AG04450 (cell line): ENCODE data around the gene MCM3AP. TPM values are rescaled to one million over a fixed set of nuclear protein-coding genes. Genes with fewer than 3 reads are reported as not detected.

ENCODE experiments used
- CTCF ChIA-PET: fragments of 300-600, 350-600 bp; formaldehyde crosslinking; extraction: SDS; loops from one replicate; lab custom pipeline; 2022; ENCODE audit warnings: antibody characterized with exemption, inconsistent platforms; lab: Charles Lee
- POLR2A ChIA-PET: fragments of 350-600 bp; formaldehyde crosslinking; extraction: SDS; loops from one replicate; lab custom pipeline; 2021; ENCODE audit warnings: antibody characterized with exemption, inconsistent platforms; lab: Yijun Ruan, JAX
- DNase-seq: peaks from one replicate; pipeline ENCODE4 v3.0.0-alpha.2; 2011; ENCODE audit warnings: low read depth, low spot score
- H3K27ac ChIP-seq: one replicate; pipeline ENCODE4 v1.5.1; 2012; ENCODE audit warnings: low read depth, low read length, control low read depth
- H3K27me3 ChIP-seq: one replicate; pipeline ENCODE4 v1.6.0; 2012; ENCODE audit warnings: low read length; ENCODE audit not compliant: control insufficient read depth, insufficient read depth
- H3K4me3 ChIP-seq: 2 replicates; pipeline ENCODE4 v1.5.1; 2011; ENCODE audit warnings: mild to moderate bottlenecking, low read depth, low read length, control low read depth
- H3K9me3 ChIP-seq: 2 replicates; pipeline ENCODE4 v1.5.1; 2012; ENCODE audit warnings: low read length; ENCODE audit not compliant: control insufficient read depth, insufficient read depth
- CTCF ChIP-seq: IDR thresholded peaks from 2 replicates; pipeline ENCODE4 v1.5.1; 2011; ENCODE audit warnings: low read depth, low read length, control low read depth, inconsistent platforms
- polyA plus RNA-seq: library from polyadenylated mRNA; depleted of rRNA; stranded (reverse); fragments of >200 nt; gene quantifications from 2 replicates; pipeline ENCODE4 v1.2.3, GENCODE V29; 2011

The MCM3AP gene
- polyA plus RNA-seq, 1 experiment = 43.7 TPM

DNA sequence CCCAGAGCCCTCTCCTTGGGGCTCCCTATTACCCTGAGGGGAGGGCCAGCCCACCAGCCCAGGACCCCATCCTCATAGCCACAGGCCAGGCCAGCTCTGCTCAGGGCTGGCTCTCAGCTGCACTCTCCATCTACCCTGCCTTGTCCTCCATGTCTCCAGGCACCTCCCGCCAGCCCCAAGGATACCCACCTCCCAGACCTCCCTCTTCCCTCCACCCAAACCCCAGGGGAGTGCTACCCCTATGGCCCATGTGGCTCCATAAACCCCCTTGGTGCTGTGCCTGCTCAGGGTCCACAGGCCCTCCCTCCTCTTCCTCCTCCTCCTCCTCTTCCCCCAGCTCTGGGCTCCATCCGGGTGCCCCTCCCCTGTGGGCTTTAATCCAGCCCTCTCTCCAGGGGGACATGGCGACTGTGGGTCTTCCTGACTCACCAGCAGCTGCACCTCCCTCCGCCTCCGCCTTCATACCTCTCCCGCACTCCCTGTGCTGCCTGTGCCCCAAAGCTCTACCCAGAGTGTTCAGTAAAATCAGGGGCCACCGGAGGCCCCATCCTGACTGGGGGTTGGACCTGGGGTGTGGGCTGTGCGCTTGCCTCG is 9.9 kb upstream of the MCM3AP start:
- Histone ChIP-seq H3K4me3 (no peak overlapping the region), H3K27me3 (no peaks in the 10 kb centered on the region), H3K9me3 (peaks cover 7% of the 10 kb centered on the region), H3K27ac (peak overlapping the region; percentile 83)
- POLR2A ChIA-PET = no interaction called here
- CTCF ChIA-PET = interaction anchor here (0.7 kb wide), 1 partner anchor 19 kb away, joined by 4 read pairs; no protein-coding TSS in a partner anchor
- TF ChIP-seq CTCF = no peak
- DNase-seq = peak; percentile 29

GRCh38 chr21:46294647-46295176 is 9.3 kb upstream of the MCM3AP start:
- CTCF ChIA-PET = interaction anchor here (0.7 kb wide), 1 partner anchor 19 kb away, joined by 4 read pairs; no protein-coding TSS in a partner anchor
- POLR2A ChIA-PET = interaction anchor here (0.6 kb wide), 1 partner anchor 151 kb away, joined by 5 read pairs; no protein-coding TSS in a partner anchor
- no peak for TF ChIP-seq CTCF
- Histone ChIP-seq H3K27ac (peak overlapping the region; percentile 83), H3K9me3 (peaks cover 7% of the 10 kb centered on the region), H3K27me3 (no peaks in the 10 kb centered on the region), H3K4me3 (no peak overlapping the region)
- peak; percentile 26 for DNase-seq

DNA sequence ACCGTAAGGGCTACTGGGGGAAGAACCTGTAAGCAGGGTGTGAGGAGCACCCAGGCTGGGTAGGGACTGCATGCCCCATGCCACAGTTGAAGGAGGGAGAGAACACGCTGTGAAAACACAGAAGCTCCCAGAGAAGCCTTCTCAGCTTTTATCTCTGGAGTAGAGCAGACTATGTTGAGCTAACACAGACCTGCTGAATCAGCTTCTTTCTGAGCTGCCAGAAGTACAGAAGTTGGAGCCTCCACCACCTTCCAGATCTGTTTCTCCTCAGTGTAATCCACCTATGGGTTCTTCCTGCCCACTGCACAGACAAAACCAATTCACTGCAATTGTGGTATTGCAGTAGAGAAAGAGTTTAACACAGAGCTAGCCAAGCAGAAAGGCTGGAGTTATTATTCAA is 6.2 kb upstream of the MCM3AP start:
- POLR2A ChIA-PET = no interaction called here
- no peak overlapping the region for H3K4me3 ChIP-seq
- no peak for DNase-seq
- no peak for TF ChIP-seq CTCF
- H3K27me3 ChIP-seq = no peaks in the 10 kb centered on the region
- H3K27ac ChIP-seq = no peak overlapping the region
- H3K9me3 ChIP-seq = peaks cover 4% of the 10 kb centered on the region
- CTCF ChIA-PET = no interaction called here

- Histone ChIP-seq H3K27ac (no peak overlapping the region), H3K27me3 (no peaks in the 10 kb centered on the region), H3K4me3 (no peak overlapping the region), H3K9me3 (peaks cover 4% of the 10 kb centered on the region)
- TF ChIP-seq CTCF = no peak
- DNase-seq = no peak
- ChIA-PET CTCF (no interaction called here), POLR2A (no interaction called here)
Observed at GRCh38 chr21:46289655-46290179, 4.3 kb upstream of the MCM3AP start.

- TF ChIP-seq CTCF = no peak
- Histone ChIP-seq H3K9me3 (peaks cover 2% of the 10 kb centered on the region; the same call in 1 of the 2 replicates), H3K4me3 (peak overlapping the region; percentile 78; the same call in 1 of the 2 replicates), H3K27ac (no peak overlapping the region), H3K27me3 (no peaks in the 10 kb centered on the region)
- ChIA-PET CTCF (no interaction called here), POLR2A (no interaction called here)
- DNase-seq = no peak
Observed at GRCh38 chr21:46287541-46287940, 2.1 kb upstream of the MCM3AP start.
